Measurements from ENCODE around the gene LIN37.

Gene LIN37

GRCh38 chr19:35736913-35737886 is 11.2 kb upstream of the LIN37 start:
- DNase-seq: no peak

GRCh38 chr19:35738021-35738886 is 10.1 kb upstream of the LIN37 start:
- DNase-seq: no peak

GRCh38 chr19:35738887-35739229 is 9.5 kb upstream of the LIN37 start:
- no peak for DNase-seq

- no peak for DNase-seq
Observed at GRCh38 chr19:35739275-35740107, 8.9 kb upstream of the LIN37 start.

- DNase-seq: peak; percentile 70
Observed at GRCh38 chr19:35740108-35740422, 8.3 kb upstream of the LIN37 start.

GRCh38 chr19:35740423-35741202 is 7.8 kb upstream of the LIN37 start:
- DNase-seq: peak; percentile 100

- peak; percentile 81 for DNase-seq
Observed at GRCh38 chr19:35741203-35741515, 7.2 kb upstream of the LIN37 start.

- DNase-seq: no peak
Observed at GRCh38 chr19:35742121-35742724, 6.2 kb upstream of the LIN37 start, which contains the start of gene IGFLR1. IGFLR1 (minus strand) TSS chr19:35742452; CDS start chr19:35741180, 1,272 bp downstream.

GRCh38 chr19:35743640-35744429 is 4.5 kb upstream of the LIN37 start:
- DNase-seq: no peak

- peak; percentile 94 for DNase-seq
Observed at GRCh38 chr19:35744430-35745327, 3.7 kb upstream of the LIN37 start.

- DNase-seq: peak; percentile 97
Observed at GRCh38 chr19:35745328-35746086, 2.9 kb upstream of the LIN37 start, which contains the start of the genes PSENEN and U2AF1L4. PSENEN (plus strand) TSS chr19:35745651; CDS start chr19:35745931, 280 bp downstream. U2AF1L4 (minus strand) TSS chr19:35745418; CDS start chr19:35745391, 27 bp downstream.

GRCh38 chr19:35746087-35746462 is 2.3 kb upstream of the LIN37 start:
- no peak for DNase-seq

- DNase-seq: no peak
Observed at GRCh38 chr19:35746531-35746930, 1.8 kb upstream of the LIN37 start.

GRCh38 chr19:35750167-35750566 is 1.8 kb downstream of the LIN37 start:
- DNase-seq: no peak

- DNase-seq: no peak
Observed at GRCh38 chr19:35751839-35752745, 3.7 kb downstream of the LIN37 start.

- no peak for DNase-seq
Observed at GRCh38 chr19:35752746-35753350, 4.5 kb downstream of the LIN37 start.
